ENCODE measurements around the gene VOPP1. TPM values are rescaled to one million over a fixed set of nuclear protein-coding genes. Genes with fewer than 3 reads are reported as not detected.

Gene VOPP1
- total and polyA plus RNA-seq, 9 of the 15 experiments (the other 6 are each of a cell fraction or from before 2014, with no cell fraction given): 8.2 to 45.8 (median 31.2) TPM

GRCh38 chr7:55571511-55572377 lies 558 bp downstream of the VOPP1 start (continued):
- TF ChIP-seq ZBTB11 (CRISPR knock-in tag; IDR thresholded peaks at IDR 0.05) (peak in 1 of 3 experiments; percentile 67; a peak in 1 of 6 replicates), UBTF (IDR thresholded peaks at IDR 0.05; ENCODE audit: borderline replicate concordance in 1 of 2, low read depth in 2 of 2, low read length in 2 of 2) (0 out of 4 replicates have a peak, but pooled peaks have one; percentile 61 to 69), CHD2 (IDR thresholded peaks at IDR 0.05; ENCODE audit: low read depth, low read length) (peak; percentile 66), SMAD1 (IDR thresholded peaks at IDR 0.05; ENCODE audit: low read depth, low read length, partially characterized antibody) (no peak), ZNF76 (CRISPR knock-in tag; IDR thresholded peaks at IDR 0.05; ENCODE audit: borderline replicate concordance) (0 out of 2 replicates have a peak, but pooled peaks have one; percentile 43), PREB (CRISPR knock-in tag; IDR thresholded peaks at IDR 0.05) (no peak), POLR2G (IDR thresholded peaks at IDR 0.05; ENCODE audit: low read depth, low read length) (peak; percentile 77), FOS (IDR thresholded peaks at IDR 0.05; ENCODE audit: extremely low read depth, insufficient read length) (no peak), ZNF75A (CRISPR knock-in tag; IDR thresholded peaks at IDR 0.05) (no peak), BRF2 (IDR thresholded peaks at IDR 0.05; ENCODE audit: borderline replicate concordance, insufficient read depth, insufficient read length) (no peak)
